Measurements from ENCODE around the gene KRT23. TPM values are rescaled to one million over a fixed set of nuclear protein-coding genes. Genes with fewer than 3 reads are reported as not detected.
A peak's percentile ranks its signal among the peaks of the same experiment; 100 is the strongest.

KRT23 gene
- total and polyA plus RNA-seq, 2 of the 4 experiments (the other 2 are of a cell fraction) = 0.36 to 0.39 TPM

GRCh38 chr17:40975516-40975915, 38.1 kb upstream of the KRT23 start:
- H4K91ac ChIP-seq (ENCODE audit: insufficient read depth, low read depth, low read length) = no peak overlapping the region
- H3K23ac ChIP-seq (ENCODE audit: low read depth, low read length) = no peak overlapping the region
- H2AK5ac ChIP-seq (ENCODE audit: low read depth, low read length) = no peak overlapping the region
- no peaks in the 10 kb centered on the region for H4K20me1 ChIP-seq (ENCODE audit: insufficient read depth, low read length)
- dilution Hi-C loops (cut with HindIII; ENCODE audit: low sequenced_read_pairs, unreplicated experiment) (no loop called here), in situ Hi-C loops (cut with MboI; ENCODE audit: low sequenced_read_pairs) (no loop called here), intact Hi-C loops (cut with micrococcal nuclease) (no loop called here)
- no peaks in the 10 kb centered on the region for H3K27me3 ChIP-seq (ENCODE audit: control insufficient read depth, insufficient read depth, low read length)
- no peak overlapping the region for H3K4ac ChIP-seq (ENCODE audit: low read depth, low read length)
- H3K9ac ChIP-seq (ENCODE audit: low read depth, low read length) = no peak overlapping the region
- H3K9me3 ChIP-seq (ENCODE audit: control insufficient read depth, insufficient read depth, low read length) = no peaks in the 10 kb centered on the region
- H2BK20ac ChIP-seq (ENCODE audit: low read depth, low read length) = no peak overlapping the region
- H2BK15ac ChIP-seq (ENCODE audit: low read depth, low read length) = no peak overlapping the region
- no peak overlapping the region for H3K27ac ChIP-seq (ENCODE audit: insufficient read depth, low read length)
- H2AK9ac ChIP-seq (replicated peaks; ENCODE audit: low read depth, low read length, poor library complexity) = no peak overlapping the region
- no TSS peak for BruUV-seq (replicated peaks)
- DNase-seq = no peak
- CTCF ChIA-PET = no interaction called here
- no peak overlapping the region for H2AFZ ChIP-seq (replicated peaks; ENCODE audit: low read length, poor library complexity)
- no peak overlapping the region for H4K8ac ChIP-seq (ENCODE audit: low read depth in 2 of 2, low read length in 2 of 2)
- no peak overlapping the region for H3K56ac ChIP-seq (ENCODE audit: extremely low read depth, insufficient read depth, low read length)
- TF ChIP-seq RCOR1 (IDR thresholded peaks at IDR 0.05; ENCODE audit: insufficient replicate concordance, low read length) = no peak
- TF ChIP-seq MAFK (IDR thresholded peaks at IDR 0.05; ENCODE audit: low read depth, low read length) = 0 out of 2 replicates have a peak, but pooled peaks have one; percentile 5
- H4K5ac ChIP-seq (ENCODE audit: low read depth, low read length) = no peak overlapping the region
- H3K79me1 ChIP-seq (ENCODE audit: low read depth in 1 of 2, low read length in 2 of 2) = no peaks in the 10 kb centered on the region
- peaks cover 2% of the 10 kb centered on the region; the same call in 1 of the 2 replicates for H3K4me1 ChIP-seq (ENCODE audit: control insufficient read depth, insufficient read depth, low read length)
- no peak for ATAC-seq (ENCODE audit: low read depth)
- H3K18ac ChIP-seq (ENCODE audit: low read depth, low read length) = no peak overlapping the region
- no peaks in the 10 kb centered on the region for H3K9me1 ChIP-seq (ENCODE audit: insufficient read depth, low read length)
- H3K4me3 ChIP-seq (ENCODE audit: insufficient read depth, low read depth, low read length) = no peak overlapping the region
- no peak overlapping the region for H3K14ac ChIP-seq (replicated peaks; ENCODE audit: low read depth, low read length)
- no peak overlapping the region for H2BK5ac ChIP-seq (ENCODE audit: low read depth, low read length, poor library complexity, severe bottlenecking)
- no peak overlapping the region for H2BK120ac ChIP-seq (ENCODE audit: low read depth, low read length)
- no peak overlapping the region for H3K4me2 ChIP-seq (ENCODE audit: low read depth, low read length)
- POLR2A ChIA-PET (ENCODE audit: unreplicated experiment) = no interaction called here
- no peaks in the 10 kb centered on the region for H3K36me3 ChIP-seq (ENCODE audit: control insufficient read depth, insufficient read depth, low read length)

Measured in IMR-90 (cell line).